Activated CD4-positive, alpha-beta T cell treated with anti-CD3 and anti-CD28 coated beads for 36 hours (primary cell): ENCODE data around the gene SPDYC. TPM values are rescaled to one million over a fixed set of nuclear protein-coding genes. Genes with fewer than 3 reads are reported as not detected.

Experiments
- ATAC-seq: fragments of 200-7000 bp; cut with Tn5 transposase; one replicate; pipeline ENCODE4 v1.10.0; 2021; ENCODE audit warnings: mild to moderate bottlenecking, moderate library complexity
- CTCF ChIA-PET: fragments of 350-600 bp; sonication (Branson Sonifier 250); formaldehyde crosslinking; loops from one replicate; lab custom pipeline; 2021; ENCODE audit warnings: antibody characterized with exemption; lab: Charles Lee
- POLR2A ChIA-PET: fragments of 350-600 bp; sonication (Branson Sonifier 250); formaldehyde crosslinking; loops from one replicate; lab custom pipeline; 2021; ENCODE audit warnings: antibody characterized with exemption, inconsistent platforms; lab: Charles Lee
- DNase-seq: peaks from one replicate; pipeline ENCODE4 v3.0.0-alpha.2; 2020
- H3K27ac Mint-ChIP-seq: one replicate; pipeline ENCODE4 v1.8.0; 2021; ENCODE audit warnings: mixed read lengths
- H3K27me3 Mint-ChIP-seq: one replicate; pipeline ENCODE4 v1.8.0; 2021; ENCODE audit warnings: mixed read lengths
- H3K36me3 Mint-ChIP-seq: one replicate; pipeline ENCODE4 v1.8.0; 2021; ENCODE audit warnings: low read depth, mixed read lengths
- H3K4me1 Mint-ChIP-seq: one replicate; pipeline ENCODE4 v1.8.0; 2021; ENCODE audit warnings: mixed read lengths
- H3K4me3 Mint-ChIP-seq: one replicate; pipeline ENCODE4 v1.8.0; 2021; ENCODE audit warnings: mild to moderate bottlenecking, moderate library complexity, mixed read lengths
- H3K9me3 Mint-ChIP-seq: one replicate; pipeline ENCODE4 v1.8.0; 2021; ENCODE audit warnings: low read depth, mixed read lengths
- intact Hi-C, 2 experiments: fragments of 100-400 bp; cut with DNase I in 1 of 2; cut with micrococcal nuclease in 1 of 2; formaldehyde crosslinking; loops; one replicate each; pipeline versions ENCODE4 v1.14.2 to v1.15.1; 2022 to 2024; cut with DNase I, micrococcal nuclease
- total RNA-seq, 2 experiments: library from RNA; stranded (reverse); gene quantifications; one replicate each; pipeline ENCODE4 v1.2.3, GENCODE V29; 2021

The SPDYC gene
- total RNA-seq, 2 experiments from 2014 or later: not detected

GRCh38 chr11:65206901-65207300, 36.9 kb downstream of the SPDYC start:
- intact Hi-C loops: loop anchor here in 1 of 2 experiments (5.0 kb wide), 1 partner anchor 105 kb away; the partner anchor contains the start of gene CDC42EP2
- H3K27ac Mint-ChIP-seq: no peak overlapping the region
- DNase-seq (no peak), ATAC-seq (no peak)
- ChIA-PET CTCF (interaction anchor here (0.8 to 2.5 kb wide), 5 partner anchors 9 to 58 kb away, joined by 3 to 9 read pairs (median 4); no protein-coding TSS in a partner anchor), POLR2A (no interaction called here)
- no peaks in the 10 kb centered on the region for H3K9me3 Mint-ChIP-seq
- H3K36me3 Mint-ChIP-seq: peaks cover 17% of the 10 kb centered on the region
- H3K27me3 Mint-ChIP-seq: no peaks in the 10 kb centered on the region
- H3K4me3 Mint-ChIP-seq: no peak overlapping the region
- no peaks in the 10 kb centered on the region for H3K4me1 Mint-ChIP-seq

- H3K27ac Mint-ChIP-seq: no peak overlapping the region
- no peak overlapping the region for H3K4me3 Mint-ChIP-seq
- H3K27me3 Mint-ChIP-seq: no peaks in the 10 kb centered on the region
- peaks cover 5% of the 10 kb centered on the region for H3K4me1 Mint-ChIP-seq
- DNase-seq (no peak), ATAC-seq (no peak)
- H3K9me3 Mint-ChIP-seq: no peaks in the 10 kb centered on the region
- POLR2A ChIA-PET: interaction anchor here (0.6 to 0.7 kb wide), 2 partner anchors 54 to 358 kb away, joined by 3 to 5 read pairs; no protein-coding TSS in a partner anchor
- peaks cover 17% of the 10 kb centered on the region for H3K36me3 Mint-ChIP-seq
- CTCF ChIA-PET: interaction anchor here (1.0 to 1.1 kb wide), 3 partner anchors 12 to 108 kb away, joined by 3 to 5 read pairs (median 5); no protein-coding TSS in a partner anchor
- intact Hi-C loops: loop anchor here in 1 of 2 experiments (5.0 kb wide), 1 partner anchor 104 kb away; the partner anchor contains the start of gene CDC42EP2
These were observed 38.1 kb downstream of the SPDYC start for GRCh38 chr11:65207918-65208784.

- Mint-ChIP-seq H3K36me3 (peaks cover 17% of the 10 kb centered on the region), H3K4me1 (peaks cover 9% of the 10 kb centered on the region), H3K27me3 (no peaks in the 10 kb centered on the region), H3K9me3 (no peaks in the 10 kb centered on the region), H3K4me3 (no peak overlapping the region), H3K27ac (no peak overlapping the region)
- ATAC-seq (no peak), DNase-seq (no peak)
- ChIA-PET CTCF (interaction anchor here (1.0 kb wide), 1 partner anchor 107 kb away, joined by 5 read pairs; no protein-coding TSS in a partner anchor), POLR2A (interaction anchor here (0.7 kb wide), 1 partner anchor 53 kb away, joined by 3 read pairs; no protein-coding TSS in a partner anchor)
- intact Hi-C loops: loop anchor here in 1 of 2 experiments (5.0 kb wide), 1 partner anchor 103 kb away; the partner anchor contains the start of gene CDC42EP2
These were observed 39.0 kb downstream of the SPDYC start for GRCh38 chr11:65208785-65209710.

GRCh38 chr11:65209711-65210360, 39.8 kb downstream of the SPDYC start:
- ATAC-seq (no peak), DNase-seq (no peak)
- H3K27me3 Mint-ChIP-seq: no peaks in the 10 kb centered on the region
- no peak overlapping the region for H3K27ac Mint-ChIP-seq
- peaks cover 12% of the 10 kb centered on the region for H3K4me1 Mint-ChIP-seq
- ChIA-PET CTCF (interaction anchor here (0.6 to 0.7 kb wide), 2 partner anchors 16 to 131 kb away, joined by 3 to 5 read pairs; no protein-coding TSS in a partner anchor), POLR2A (interaction anchor here (0.6 kb wide), 1 partner anchor 166 kb away, joined by 4 read pairs; no protein-coding TSS in a partner anchor)
- H3K4me3 Mint-ChIP-seq: no peak overlapping the region
- H3K9me3 Mint-ChIP-seq: no peaks in the 10 kb centered on the region
- H3K36me3 Mint-ChIP-seq: peaks cover 17% of the 10 kb centered on the region
- intact Hi-C loops: loop anchor here in 1 of 2 experiments (5.0 kb wide), 1 partner anchor 102 kb away; the partner anchor contains the start of gene CDC42EP2

GRCh38 chr11:65210361-65210731, 40.3 kb downstream of the SPDYC start:
- DNase-seq: no peak
- Mint-ChIP-seq H3K4me1 (peaks cover 13% of the 10 kb centered on the region), H3K9me3 (no peaks in the 10 kb centered on the region), H3K36me3 (peaks cover 17% of the 10 kb centered on the region), H3K27me3 (peaks cover under 1% of the 10 kb centered on the region), H3K4me3 (no peak overlapping the region), H3K27ac (no peak overlapping the region)
- CTCF ChIA-PET: interaction anchor here (0.6 to 0.7 kb wide), 2 partner anchors 15 to 132 kb away, joined by 3 to 5 read pairs; no protein-coding TSS in a partner anchor
- intact Hi-C loops: no loop called here
- POLR2A ChIA-PET: interaction anchor here (0.6 kb wide), 1 partner anchor 166 kb away, joined by 4 read pairs; no protein-coding TSS in a partner anchor
- no peak for ATAC-seq

- ATAC-seq (no peak), DNase-seq (no peak)
- H3K9me3 Mint-ChIP-seq: peaks cover 3% of the 10 kb centered on the region
- H3K27ac Mint-ChIP-seq: no peak overlapping the region
- intact Hi-C loops: no loop called here
- H3K4me1 Mint-ChIP-seq: peaks cover 17% of the 10 kb centered on the region
- H3K36me3 Mint-ChIP-seq: peaks cover 16% of the 10 kb centered on the region
- peaks cover 5% of the 10 kb centered on the region for H3K27me3 Mint-ChIP-seq
- ChIA-PET CTCF (interaction anchor here (0.7 kb wide), 1 partner anchor 15 kb away, joined by 5 read pairs; no protein-coding TSS in a partner anchor), POLR2A (no interaction called here)
- H3K4me3 Mint-ChIP-seq: no peak overlapping the region
These were observed 40.7 kb downstream of the SPDYC start for GRCh38 chr11:65210748-65211147.

GRCh38 chr11:65211293-65212105, 41.5 kb downstream of the SPDYC start:
- no peak overlapping the region for H3K27ac Mint-ChIP-seq
- H3K27me3 Mint-ChIP-seq: peaks cover 5% of the 10 kb centered on the region
- H3K36me3 Mint-ChIP-seq: peaks cover 15% of the 10 kb centered on the region
- intact Hi-C loops: no loop called here
- peaks cover 18% of the 10 kb centered on the region for H3K4me1 Mint-ChIP-seq
- ChIA-PET CTCF (interaction anchor here (0.6 to 1.1 kb wide), 2 partner anchors 14 to 21 kb away, joined by 3 read pairs; no protein-coding TSS in a partner anchor), POLR2A (no interaction called here)
- peaks cover 3% of the 10 kb centered on the region for H3K9me3 Mint-ChIP-seq
- H3K4me3 Mint-ChIP-seq: no peak overlapping the region
- DNase-seq (no peak), ATAC-seq (no peak)

GRCh38 chr11:65212226-65212801, 42.3 kb downstream of the SPDYC start:
- H3K27me3 Mint-ChIP-seq: peaks cover 5% of the 10 kb centered on the region
- DNase-seq (no peak), ATAC-seq (no peak)
- H3K27ac Mint-ChIP-seq: no peak overlapping the region
- peaks cover 10% of the 10 kb centered on the region for H3K36me3 Mint-ChIP-seq
- H3K4me3 Mint-ChIP-seq: no peak overlapping the region
- intact Hi-C loops: no loop called here
- H3K9me3 Mint-ChIP-seq: peaks cover 3% of the 10 kb centered on the region
- ChIA-PET POLR2A (no interaction called here), CTCF (interaction anchor here (0.6 to 1.1 kb wide), 2 partner anchors 15 to 22 kb away, joined by 3 read pairs; no protein-coding TSS in a partner anchor)
- H3K4me1 Mint-ChIP-seq: peaks cover 18% of the 10 kb centered on the region

GRCh38 chr11:65213322-65214211, 43.5 kb downstream of the SPDYC start:
- peaks cover 18% of the 10 kb centered on the region for H3K4me1 Mint-ChIP-seq

More at GRCh38 chr11:65213322-65214211, 43.5 kb downstream of the SPDYC start:
- ATAC-seq: peak; percentile 7
- Mint-ChIP-seq H3K4me3 (no peak overlapping the region), H3K9me3 (peaks cover 3% of the 10 kb centered on the region), H3K27me3 (peaks cover 5% of the 10 kb centered on the region), H3K36me3 (peaks cover 10% of the 10 kb centered on the region), H3K27ac (no peak overlapping the region)
- POLR2A ChIA-PET: no interaction called here
- DNase-seq: no peak
- intact Hi-C loops: no loop called here
- CTCF ChIA-PET: interaction anchor here (0.5 to 0.6 kb wide), 3 partner anchors 116 to 381 kb away, joined by 3 to 4 read pairs (median 3); no protein-coding TSS in a partner anchor
